Heart left ventricle (tissue), 13 donors: ENCODE results near the gene EEF1AKMT4.

Source experiments
- CTCF ChIP-seq, 12 donors: fragments of 200-600 bp; sonication (generic) in 4 of 12; IDR thresholded peaks; one replicate each; pipeline versions ENCODE4 v1.5.0 to v1.8.0; 2018 to 2022; ENCODE audit warnings: antibody characterized with exemption in 12 of 12, mild to moderate bottlenecking in 5 of 12
- POLR2A ChIP-seq, 2 donors: fragments of 450-650 bp; IDR thresholded peaks; one replicate each; pipeline ENCODE4 v1.6.1; 2017; ENCODE audit warnings: antibody characterized with exemption in 2 of 2, mild to moderate bottlenecking in 2 of 2, moderate library complexity in 2 of 2
- donor health status: ischemic (EF 13 %, LVEDD 7.1; RV severe dilation, severe dysfunction).
- donor health status: DM: no; HTN: yes; CAD: no.
- donor health status: DM: no; HTN: no; CAD: no.
- donor health status: ischemic (EF 25% LVEDD 6.9; RV normal size, moderate dysfunction).
- donor health status: ischemic (EF 25% LVEDD 5.7; RV mildly dilated, moderate dysfunction).
- donor health status: ischemic (EF 35%, LVEDD 5.7; RV mildly dilated, moderate dysfunction).
- donor health status: nonischemic (EF 11% LVEDD 7.7; RV severe dilation, severe dysfunction).
- donor health status: DM: yes; HTN: yes; CAD: no.
- donor health status: PGD.
- donor health status: ischemic (EF 29% LVEDD 5.4; RV normal size, mild dysfunction).
- donor health status: nonischemic (EF 23%, LVEDD 6.1; RV moderate dilation, normal function).

GRCh38 chr3:184295771-184296170, 46.3 kb downstream of the EEF1AKMT4 start:
- TF ChIP-seq CTCF (IDR thresholded peaks at IDR 0.05) (no peak), POLR2A (IDR thresholded peaks at IDR 0.05) (no peak)
